Amniotic epithelial cell (primary cell): ENCODE data around the gene CELA3B.
"Not testable (repeated sequence)": the region's sequence is repeated elsewhere in the genome, so short reads cannot be mapped to it uniquely, and the experiment has no call there.

Experiments
- DNase-seq: peaks from one replicate; pipeline ENCODE4 v3.0.0-alpha.2; 2010; ENCODE audit warnings: low read depth

The CELA3B gene

DNA sequence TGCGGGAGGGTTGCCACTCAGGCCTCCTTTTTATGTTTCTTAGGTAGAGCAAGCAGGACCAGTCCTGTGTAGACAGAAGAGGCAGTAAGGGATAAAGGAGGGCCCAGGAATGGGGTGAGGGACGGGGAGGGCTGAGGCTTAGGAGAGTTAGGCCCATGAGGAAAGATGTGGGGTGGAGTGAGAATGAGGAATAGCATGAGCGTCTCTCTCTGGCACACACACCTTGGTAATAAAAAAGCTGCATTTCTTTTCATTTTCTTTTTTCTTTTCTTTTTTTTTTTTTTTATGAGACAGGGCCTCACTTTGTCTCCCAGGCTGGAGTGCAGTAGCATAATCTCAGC is 32.1 kb upstream of the CELA3B start:
- no peak for DNase-seq

DNA sequence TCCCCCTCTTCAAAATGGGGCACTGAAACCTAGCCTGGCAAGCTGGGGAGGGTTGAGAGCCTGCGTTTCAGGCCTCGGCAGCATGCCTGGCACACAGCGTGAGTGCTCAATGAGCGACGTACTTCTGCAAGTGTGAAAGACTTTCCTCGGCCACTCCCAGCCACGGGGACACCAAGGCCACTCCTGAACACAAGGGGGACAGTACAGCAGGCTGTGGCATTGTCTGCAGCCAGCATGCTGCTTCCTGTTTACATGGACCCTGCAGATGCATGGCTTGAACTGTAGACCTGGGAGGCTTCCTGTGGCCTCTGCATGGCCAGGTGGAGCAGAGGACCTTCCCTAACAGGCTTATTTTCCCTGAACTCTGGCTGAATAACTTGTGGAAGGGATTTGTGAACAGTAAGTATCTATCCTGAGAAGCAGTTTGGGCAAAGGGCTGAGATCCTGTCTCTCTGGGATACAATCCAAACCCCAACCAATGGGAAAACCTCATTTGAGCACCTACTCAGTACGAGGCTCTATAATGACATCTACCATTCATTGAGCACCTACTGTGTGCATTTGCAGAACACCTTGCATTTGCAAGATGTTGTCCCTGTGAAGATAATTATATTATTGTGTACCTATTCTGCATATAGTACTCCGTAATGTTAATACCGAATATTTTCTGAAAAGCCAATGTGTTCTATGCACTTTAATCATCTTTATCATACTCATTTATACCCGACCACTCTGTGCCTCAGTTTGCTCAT is 29.8 kb upstream of the CELA3B start:
- DNase-seq: no peak

DNA sequence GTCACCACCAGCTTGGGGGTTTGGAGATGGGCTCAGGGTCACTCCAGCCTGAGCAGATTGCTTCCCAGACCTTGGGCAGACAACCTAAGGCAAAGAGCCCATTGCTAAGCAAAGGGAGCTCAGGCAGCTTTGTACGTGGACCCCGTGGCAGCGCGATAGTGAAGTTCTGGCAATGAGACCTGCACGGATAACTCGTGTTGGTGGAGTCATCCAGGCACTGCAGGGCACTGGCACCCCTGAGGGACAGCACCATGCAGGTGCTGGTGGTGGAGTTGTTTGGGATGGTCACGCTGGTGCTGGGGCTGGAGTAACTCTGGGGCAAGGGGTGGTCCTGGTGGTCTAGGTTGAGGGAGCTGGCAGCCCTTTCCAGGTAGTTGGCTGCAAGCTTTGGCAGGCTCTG is 26.1 kb upstream of the CELA3B start:
- no peak for DNase-seq

DNA sequence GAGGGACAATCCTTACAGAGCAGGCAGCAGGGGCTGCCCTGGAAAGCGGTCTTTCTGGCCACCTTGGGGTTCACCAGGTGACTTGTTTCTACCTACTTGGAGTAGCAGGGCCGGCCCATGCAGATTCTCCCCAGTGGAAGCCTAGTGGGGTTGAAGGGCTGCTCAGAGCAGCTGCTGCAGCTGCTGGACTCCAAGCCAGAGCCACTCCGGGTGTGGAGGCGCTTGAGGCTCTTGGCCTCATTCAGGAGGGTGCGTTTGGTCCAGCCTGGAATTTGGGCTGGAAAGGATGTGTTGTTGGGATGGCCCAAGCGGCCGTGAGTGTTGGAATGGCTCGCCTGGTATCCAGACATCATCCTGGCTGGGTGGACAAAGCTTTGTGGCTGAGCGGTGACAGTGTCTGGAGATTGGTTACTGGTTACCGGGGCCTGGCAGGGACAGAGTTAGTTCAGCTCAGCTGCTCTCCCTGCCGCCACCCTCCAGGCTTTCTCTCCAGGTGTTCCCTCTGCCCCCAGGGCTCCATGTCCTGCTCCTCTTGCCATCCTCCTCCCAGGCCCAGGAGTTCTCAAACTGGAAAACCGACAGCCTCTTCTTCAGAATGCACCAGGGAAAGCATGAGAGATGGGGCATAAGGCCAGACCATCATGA is 25.5 kb upstream of the CELA3B start:
- DNase-seq: no peak

DNA sequence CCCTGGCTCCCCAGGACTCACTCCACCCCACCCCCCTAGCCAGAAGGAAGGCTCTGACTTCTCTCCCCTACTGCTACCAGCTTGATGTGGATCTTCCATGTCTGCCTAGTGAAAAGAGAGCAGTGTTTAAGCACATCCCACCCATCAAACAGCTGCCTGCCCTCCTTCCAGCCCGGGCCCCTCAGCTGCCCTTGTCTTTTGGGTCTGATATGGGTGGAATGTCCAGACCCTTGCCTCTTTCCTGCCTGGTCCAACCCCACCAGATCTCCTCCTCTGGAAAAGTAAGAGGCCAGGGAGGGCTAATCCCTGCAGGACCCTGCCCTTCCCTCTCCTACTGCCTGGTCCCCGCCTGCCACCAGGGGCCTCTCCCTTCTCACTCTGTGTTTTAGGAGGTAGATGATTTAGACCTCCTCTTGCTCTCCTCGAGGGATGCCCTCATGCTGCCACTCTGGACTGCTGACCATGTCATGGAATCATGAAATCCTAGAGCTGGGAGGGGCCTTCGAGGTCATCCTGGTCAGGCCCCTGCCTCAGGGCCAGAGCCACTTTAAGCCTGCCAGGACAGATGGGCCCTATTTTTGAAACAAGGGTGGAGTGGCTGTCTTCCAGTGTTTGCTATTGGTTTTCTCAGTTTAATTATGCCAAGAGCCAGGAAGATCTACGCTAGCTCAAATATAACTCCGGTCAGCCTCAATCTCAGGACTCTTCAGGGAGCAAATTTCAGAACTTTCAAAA is 23.9 kb upstream of the CELA3B start:
- no peak for DNase-seq

DNA sequence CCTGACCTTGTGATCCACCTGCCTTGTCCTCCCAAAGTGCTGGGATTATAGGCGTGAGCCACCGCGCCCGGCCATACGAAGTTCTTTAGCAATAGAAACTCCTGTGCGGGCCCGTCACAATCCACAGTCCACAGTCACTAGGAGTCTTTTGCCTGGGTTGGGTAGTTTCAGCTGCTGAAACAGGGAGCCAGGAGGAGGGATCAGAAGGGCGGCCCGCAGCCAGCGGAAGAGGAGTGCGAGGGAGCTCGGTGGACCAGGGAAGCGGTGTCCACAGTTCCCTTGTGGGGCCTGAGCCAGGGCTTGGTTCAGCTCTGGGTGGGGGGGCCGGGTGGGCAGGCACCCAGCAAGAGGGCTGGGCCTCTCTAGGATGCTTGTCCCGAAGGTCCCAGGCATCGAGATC is 21.8 kb upstream of the CELA3B start:
- DNase-seq: no peak

DNA sequence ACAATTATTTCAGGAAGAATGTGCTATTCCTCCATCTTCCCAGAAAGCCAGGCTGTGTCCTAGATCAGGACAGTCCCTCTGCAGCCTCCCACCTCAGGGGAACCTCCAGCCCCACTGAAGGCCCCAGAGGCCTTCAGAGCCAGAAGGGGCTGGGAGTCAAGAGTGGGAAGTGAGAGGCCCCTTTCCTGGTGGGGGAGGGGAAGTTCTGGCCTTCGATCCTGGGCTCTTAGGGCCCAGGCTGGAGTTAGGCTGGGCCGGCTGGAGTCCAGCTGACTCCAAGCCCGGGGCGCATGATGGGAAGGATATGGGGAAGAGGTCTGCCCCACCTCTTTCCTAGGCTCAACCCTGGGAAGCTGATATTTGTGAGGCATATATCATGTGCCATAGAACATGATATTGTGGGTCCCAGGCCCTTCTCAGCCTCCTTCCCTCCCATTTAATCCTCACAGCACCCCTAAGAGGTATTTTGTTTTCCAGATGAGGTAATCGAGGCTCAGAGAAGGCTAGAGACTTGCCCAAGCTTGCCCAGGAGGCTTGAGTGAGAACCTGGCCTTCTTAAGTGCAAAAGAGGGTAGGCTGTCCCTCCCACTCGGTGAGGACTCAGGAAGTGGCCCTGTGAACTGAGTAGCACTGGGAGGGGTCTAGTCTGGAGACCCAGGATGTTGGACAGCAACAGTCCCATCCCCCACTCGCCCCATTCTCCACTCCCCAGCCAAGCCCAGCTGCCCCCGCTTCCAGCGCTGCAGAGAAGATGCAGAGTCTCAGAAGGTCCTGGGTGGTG is 21.1 kb upstream of the CELA3B start:
- no peak for DNase-seq

DNA sequence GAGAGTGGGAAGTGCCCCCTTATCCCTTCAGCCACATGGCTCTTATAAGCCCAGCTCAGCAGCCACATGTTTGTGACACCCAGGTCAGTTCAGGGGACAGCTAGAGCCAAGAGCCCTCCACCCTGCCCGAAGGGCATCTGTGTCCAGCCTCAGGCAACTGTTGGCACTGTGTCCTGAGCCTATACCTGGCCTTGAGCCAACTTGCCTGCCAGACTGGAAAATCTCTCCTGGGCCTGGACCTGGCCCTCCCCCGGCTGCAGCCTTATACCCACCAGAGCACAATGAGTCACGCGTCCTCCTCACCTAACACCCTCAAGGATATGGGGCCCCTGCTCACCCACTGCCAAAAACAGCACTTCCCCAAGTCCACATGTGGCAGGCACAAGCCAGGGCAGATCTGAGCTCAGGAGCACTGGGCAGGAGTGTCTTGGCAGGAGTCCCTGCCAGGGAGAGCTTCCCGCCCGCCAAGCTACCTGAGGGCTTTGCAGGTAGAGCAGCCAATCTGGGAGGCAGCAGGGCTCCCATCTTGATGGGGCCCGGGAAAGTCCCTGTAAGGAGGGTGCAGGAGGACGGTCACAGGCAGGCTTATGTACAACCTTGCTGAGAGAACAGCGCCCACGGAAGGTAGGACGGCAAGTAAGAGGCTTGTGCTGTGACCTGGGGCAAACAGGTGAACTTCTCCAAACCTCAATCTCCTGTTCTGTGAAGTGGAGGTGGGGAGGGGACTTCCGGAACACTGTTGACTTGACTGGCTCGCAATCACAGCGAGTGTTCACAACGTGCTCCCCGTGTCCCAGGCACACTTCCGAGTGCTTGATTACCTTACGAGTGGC is 19.9 kb upstream of the CELA3B start:
- DNase-seq: peak; percentile 68

DNA sequence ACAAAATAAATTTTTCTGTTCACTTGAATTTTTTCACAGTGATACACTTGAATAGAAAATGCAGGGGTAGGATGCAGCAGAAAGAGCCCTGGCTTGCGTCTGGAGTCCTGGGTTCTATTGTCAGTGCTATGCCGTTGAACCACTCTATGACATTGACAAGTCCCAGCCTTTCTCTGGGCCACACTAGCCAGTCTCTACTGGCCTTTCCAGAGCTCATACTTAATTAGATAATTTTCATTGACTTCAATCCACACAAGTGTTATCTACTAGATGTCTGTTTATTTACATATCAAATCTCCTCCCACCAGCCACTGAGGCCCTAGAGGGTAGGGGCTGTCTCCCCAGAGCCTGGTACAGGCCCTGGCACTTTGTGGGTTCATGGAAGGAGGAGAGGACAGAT is 15.5 kb upstream of the CELA3B start:
- DNase-seq: no peak

DNA sequence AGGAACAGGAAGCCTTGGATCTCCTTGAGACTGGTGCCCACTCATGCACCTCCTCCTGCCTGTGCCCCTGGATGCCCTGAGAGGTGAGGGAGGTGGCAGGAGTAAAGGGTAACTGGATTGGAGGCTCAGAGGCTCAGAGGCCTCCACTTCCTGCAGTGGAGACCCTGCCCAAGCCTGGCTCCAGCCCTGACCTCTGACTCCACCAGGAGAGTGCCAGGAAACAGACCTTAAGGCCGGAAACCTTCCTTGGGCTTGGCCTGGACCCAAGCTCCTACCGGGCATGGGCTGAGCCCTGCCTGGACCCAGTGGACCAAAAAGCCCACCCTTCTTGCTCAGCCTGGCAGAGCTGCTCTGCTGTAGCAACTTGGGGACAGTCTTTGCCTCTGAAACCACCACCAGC is 15.0 kb upstream of the CELA3B start:
- no peak for DNase-seq

DNA sequence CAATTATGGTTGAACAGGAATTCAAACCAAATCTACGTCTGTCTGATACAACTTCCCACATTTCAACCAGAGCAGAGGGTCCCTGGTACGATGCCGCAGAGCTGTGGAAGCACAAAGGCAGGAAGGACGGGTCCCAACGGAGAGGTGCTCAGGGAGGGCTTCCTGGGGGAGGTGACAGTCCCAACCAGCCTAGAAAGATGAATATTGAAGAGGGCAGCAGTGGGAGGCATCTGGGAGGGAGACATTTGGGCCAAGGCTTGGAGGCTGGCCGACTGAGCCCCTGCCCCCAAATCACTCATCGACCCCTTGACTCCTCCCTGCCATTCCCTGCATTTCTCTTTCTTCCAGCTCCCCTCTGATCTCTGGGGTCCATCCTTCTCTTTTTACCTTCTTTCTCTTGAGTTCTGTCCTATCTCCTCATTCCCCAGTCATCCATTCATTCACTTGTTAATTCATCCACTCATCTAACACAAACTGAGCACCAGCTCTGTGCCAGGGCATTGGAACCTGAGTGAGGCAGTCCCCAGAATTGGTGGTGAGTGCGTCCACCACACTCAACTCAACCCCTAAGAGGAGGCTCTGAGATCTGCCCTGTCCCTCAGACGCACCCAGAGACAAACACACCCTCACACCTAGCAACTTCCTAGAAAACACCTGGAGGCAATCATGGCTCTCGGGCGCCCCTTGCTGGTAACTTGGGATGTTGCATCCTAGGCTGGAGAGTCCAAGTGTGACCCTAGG is 13.2 kb upstream of the CELA3B start:
- peak; percentile 45 for DNase-seq

DNA sequence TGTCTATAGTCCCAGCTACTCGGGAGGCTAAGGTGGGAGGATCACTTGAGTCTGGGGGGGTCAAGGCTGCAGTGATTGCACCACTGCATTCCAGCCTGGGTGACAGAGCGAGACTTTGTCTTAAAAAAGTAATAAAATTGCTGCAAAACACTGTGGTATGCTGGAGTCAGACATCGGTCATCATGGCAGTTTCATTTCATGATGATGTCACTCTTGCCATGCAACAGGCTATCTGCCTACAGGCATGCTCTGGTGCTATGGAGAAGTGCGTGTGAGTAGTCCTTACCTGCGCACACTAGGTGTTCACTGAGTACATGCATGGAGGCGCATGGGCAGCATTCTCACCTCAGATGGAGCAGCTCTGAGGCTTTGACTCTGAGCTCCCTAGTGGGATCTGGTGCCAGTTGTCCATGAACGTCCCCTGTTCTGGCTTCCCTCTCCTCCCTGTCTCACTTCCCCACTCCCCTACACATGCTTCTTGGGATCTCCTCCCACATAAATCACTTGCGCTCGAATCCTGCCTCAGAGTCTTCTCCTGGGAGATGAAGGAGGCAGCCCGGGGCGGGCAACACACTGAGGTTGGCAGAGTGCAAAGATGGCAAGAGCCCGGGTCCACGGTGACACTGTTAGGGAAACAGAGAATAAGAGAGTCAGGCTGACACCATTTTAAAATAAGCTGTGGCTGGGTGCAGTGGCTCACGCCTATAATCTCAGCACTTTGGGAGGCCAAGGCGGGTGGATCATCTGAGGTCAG is 10.4 kb upstream of the CELA3B start:
- peak; percentile 71 for DNase-seq

DNA sequence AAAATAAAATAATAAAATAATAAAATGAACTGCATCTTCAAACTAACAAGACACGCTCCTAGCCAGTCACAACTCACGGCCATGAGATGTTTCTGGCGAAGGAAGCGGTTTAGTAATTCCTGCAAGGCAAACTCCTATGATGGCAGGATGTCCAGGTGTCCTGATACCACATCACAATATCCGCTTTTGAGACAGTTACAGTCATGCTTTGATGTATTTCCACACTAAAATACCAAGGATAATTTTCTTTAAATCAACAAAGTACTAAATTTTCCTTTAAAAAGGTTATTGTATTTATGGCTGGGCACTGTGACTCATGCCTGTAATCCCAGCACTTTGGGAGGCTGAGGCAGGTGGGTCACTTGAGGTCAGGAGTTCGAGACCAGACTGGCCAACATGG is 9.6 kb upstream of the CELA3B start:
- not testable (repeated sequence) for DNase-seq

DNA sequence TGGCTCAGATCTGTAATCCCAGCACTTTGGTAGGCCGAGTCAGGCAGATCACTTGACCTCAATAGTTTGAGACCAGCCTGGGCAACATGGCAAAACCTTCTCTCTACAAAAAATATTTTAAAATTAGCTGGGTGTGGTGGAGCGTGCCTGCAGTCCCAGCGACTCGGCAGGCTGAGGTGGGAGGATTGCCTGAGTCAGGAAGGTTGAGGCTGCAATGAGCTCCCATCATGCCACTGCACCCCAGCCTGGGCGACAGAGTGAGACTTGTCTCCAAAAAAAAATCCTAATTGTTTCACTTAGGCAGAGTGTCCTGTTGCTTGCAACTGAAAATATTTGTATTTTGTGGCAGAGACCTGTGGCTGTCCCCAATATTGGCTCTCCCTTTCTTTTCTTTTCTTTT is 7.8 kb upstream of the CELA3B start:
- DNase-seq: not testable (repeated sequence)

DNA sequence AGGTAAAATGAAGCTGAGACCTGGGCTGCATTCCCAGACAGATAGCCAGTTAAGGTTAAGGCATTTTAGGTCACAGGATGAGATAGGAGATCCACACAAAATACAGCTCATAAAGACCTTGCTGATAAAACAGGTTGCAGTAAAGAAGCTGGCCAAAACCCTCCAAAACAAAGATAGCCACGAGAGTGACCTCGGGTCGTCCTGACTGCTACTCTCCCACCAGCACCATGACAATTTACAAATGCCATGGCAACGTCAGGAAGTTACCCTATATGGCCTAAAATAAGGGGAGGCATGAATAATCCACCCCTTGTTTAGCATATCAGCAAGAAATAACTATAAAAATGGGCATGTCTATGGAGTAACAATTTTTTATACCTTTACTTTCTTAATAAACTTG is 6.3 kb upstream of the CELA3B start:
- not testable (repeated sequence) for DNase-seq

DNA sequence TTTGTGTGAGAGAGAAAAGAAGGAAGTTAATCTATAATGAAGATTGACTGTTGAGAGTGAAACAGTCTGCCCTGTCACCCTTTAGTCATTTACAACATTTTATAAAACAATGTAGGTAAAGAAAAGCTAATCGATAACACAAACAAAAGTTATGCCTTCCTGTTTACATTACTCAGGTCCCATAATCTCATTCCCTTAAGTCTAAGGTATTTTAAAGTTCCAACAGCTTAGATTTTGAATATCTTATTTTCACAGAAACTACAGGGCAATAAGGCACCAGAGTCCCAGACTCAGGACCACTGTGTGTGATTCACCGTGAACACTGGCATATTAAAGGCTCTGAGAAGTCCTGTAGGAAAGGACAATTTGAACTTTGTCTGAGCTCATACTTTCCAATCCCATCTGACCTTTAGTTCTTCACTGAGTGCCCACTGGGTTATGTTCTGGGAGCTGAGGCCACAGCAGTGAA is 3.8 kb upstream of the CELA3B start:
- not testable (repeated sequence) for DNase-seq

DNA sequence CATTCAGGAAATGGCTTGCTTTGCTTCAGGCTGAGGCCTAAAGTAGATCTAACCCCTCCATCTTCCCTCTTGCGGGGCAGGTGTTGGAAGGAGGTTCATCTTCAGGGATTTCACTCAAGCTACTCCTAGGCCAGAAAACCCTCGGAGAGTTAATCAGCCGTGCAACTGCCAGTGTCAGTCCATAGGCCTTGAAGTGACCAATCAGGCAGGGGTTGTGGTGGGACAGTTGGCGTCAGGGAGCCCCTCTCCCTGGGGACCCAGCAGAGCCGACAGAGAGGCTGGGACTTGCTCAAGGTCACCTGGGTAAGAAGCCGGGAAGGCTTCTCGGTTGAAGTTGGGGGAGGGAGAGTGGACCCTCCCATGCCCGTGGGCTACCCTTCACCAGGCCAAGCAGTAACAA is 2.9 kb upstream of the CELA3B start:
- not testable (repeated sequence) for DNase-seq

DNA sequence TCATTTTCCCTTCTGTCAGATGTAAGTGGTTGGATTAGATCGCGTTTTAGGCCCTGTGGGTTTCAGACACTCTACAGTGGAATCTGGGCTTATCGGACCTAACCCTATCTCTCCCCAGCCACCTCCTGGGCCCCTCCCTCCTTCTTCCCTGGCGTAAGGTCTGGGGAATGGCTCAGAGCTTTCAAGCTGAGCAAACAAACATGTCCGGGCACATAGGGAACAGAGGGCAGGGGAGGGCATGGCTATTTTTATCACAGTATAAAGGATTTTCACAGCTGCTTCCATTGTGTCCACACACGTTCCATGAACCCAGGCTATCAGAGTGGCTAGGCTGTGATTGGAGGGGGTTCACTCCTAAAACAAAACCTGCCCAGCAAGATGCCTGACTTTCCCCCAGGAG is 2.1 kb upstream of the CELA3B start:
- DNase-seq: peak; percentile 33

DNA sequence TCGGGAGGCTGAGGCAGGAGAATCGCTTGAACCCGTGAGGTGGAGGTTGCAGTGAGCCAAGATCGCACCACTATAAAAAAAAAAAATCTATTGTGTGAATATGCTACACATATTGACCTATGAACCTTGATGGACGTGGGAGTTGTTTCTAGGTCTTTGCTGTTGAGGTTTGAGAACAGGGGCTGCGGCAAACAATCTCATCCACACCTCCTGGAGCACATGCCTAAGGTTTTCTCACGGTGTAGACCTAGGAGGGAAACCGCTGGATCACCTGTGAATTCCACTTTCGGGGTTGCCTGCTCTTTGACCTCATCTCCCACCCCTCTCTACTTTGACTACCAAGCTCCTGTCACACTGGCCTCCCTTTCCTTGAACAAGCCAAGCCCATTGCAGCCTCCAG is 1.5 kb upstream of the CELA3B start:
- DNase-seq: not testable (repeated sequence)

DNA sequence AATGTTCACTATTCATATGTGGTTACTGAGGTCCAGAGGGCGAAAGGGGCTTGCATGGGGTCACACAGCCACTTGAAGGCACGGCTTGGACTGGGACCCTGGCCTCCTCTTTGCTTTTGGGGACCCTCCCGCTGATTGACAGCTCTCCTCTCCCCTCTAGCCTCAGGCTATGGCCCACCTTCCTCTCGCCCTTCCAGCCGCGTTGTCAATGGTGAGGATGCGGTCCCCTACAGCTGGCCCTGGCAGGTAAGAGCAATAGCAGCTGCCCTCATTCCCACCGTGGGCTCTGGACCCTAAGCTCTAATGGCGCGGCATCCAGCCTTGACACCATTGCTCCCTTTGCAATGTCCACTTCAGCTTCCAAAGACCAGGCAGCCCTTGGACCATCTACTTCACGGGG is 1.4 kb downstream of the CELA3B start:
- DNase-seq: not testable (repeated sequence)
